ENCODE data around the gene FYN.
"Not testable (repeated sequence)": the region's sequence is repeated elsewhere in the genome, so short reads cannot be mapped to it uniquely, and the experiment has no call there.

The FYN gene

DNA sequence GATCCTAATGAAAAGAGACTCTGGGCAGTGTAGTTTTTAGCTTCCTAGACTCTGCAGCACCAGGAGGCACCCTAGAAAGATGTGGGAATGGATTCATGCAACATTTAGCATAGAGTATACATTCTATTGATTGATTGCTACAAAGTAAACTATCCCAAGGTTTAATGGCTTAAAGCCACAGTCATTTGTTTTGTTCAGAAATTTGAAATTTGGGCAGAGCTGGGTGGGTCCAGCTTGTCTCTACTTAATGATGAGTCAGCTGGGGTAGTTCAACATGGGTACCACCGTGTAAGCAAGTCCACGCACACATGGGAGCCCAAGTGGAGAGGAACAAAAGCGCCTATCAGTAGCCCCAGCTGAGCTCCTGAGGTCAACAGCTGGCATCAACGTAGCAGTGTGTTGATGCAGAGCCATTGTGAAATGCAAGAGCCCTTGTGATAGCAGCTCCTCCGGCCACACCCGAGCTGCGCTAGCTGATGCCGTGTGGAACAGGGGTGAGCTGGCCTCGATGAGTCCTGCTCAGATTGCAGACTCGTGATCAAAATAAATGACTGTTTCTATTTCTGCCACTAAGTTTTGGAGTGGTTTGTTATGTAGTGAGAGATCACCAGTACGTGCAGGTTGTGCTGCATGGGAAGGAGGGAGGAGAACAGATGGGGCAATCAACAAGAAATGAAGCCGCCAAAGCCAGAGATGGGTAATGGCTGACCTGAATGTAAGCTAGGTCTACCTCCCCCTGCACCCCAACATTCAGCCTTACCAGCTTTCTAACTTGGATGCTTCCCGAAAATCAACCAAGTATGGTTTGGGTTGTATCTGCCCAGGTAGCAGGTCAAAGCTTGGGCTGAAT lies 221.8 kb downstream of the FYN start:
- no peak for DNase-seq

DNA sequence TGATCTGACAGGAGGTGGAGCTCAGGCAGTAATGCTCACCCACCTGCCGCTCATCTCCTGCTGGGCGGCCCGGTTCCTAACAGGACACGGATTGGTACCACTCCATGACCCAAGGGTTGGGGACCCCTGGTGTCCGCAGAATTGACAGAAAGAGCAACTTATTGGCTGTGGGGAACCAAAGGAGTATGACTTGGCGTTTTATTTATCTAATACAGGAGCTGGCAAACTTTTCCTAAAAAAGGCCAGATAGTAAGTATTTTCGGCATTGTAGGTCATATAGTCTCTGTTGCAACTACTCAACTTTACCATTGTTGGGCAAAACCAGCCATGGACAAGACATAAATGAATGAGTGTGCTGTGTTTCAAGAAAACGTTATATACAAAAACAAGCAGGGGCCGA lies 223.2 kb downstream of the FYN start:
- DNase-seq: no peak

DNA sequence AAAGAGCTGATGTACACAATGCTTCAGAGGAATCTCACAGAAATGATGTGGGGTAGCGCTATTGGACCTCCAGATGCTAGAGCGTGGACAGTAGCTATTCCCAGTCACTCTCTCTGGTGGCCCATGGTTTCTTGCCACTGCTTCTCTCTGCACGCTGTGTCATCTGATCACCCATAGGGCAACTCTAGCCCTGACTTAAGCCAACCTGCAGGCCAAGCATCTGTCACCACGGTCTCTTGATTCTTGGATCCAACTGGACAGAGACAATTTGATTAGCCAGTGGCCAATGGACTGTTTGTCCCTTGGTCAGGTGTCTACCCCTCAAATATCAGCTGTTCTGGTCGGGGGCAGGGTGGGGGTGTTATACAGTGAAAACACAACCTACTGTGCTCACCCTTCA lies 225.2 kb downstream of the FYN start:
- DNase-seq: no peak

DNA sequence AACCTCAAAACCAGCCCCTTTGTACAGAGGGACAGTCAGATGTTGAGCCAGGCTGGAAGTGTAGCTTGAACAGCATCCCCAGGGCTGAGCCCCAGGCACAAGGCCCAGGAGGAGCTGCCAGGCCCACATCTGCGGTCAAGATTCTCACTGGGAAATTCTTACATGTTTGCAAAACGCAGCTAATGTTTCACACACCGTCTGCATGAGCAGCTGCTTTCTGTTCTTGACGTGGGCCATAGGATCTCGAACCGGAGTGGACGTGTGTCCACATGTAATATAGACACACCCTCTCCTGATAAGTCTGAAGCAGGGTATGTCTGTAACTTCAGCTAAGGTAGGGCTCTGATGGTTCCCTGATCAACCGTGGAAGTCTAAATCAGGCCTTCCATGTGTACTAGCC lies 226.3 kb downstream of the FYN start:
- no peak for DNase-seq

DNA sequence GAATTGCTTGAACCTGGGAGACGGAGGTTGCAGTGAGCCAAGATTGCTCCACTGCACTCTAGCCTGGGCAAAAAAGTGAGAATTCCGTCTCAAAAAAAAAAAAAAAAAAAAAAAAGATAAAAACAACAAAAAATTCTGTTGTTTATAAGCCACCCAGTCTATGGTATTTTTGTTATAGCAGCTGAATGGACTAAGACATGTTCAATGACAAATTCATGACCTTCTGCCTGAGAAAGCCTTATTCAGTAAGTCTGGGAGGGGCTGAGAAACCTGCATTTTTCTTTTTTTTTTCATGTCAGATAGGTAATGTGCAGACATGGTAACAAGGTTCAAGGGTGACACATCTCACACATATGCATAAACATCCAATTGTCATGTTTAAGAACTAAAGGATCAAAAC lies 227.2 kb downstream of the FYN start:
- DNase-seq: no peak

DNA sequence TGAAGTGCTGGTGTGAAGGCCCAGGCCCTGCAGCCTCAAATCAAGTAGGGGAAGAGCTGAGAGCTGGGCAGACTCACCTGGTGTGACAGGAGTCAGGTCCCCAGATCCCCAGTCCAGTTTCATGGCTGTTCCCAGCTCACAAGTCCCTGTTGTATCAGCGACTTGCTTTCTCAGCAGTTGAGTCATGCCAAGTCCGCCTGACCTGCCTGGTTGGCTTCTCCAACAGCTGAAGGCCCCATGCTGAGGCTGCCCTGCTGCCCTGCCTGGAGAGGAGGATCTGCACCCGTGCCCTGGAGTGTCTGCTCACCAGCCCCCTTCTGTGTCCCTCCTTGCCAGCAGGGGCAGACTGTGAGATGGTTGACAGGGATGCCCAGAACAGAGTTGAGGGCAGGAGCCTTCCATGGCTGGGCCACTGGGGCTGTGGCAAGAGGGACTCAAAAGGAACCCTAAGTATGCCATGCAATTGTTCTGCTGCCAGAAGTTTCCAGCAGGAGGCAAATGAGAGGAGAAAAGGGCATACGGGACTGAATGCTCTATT lies 228.3 kb downstream of the FYN start:
- no peak for DNase-seq

DNA sequence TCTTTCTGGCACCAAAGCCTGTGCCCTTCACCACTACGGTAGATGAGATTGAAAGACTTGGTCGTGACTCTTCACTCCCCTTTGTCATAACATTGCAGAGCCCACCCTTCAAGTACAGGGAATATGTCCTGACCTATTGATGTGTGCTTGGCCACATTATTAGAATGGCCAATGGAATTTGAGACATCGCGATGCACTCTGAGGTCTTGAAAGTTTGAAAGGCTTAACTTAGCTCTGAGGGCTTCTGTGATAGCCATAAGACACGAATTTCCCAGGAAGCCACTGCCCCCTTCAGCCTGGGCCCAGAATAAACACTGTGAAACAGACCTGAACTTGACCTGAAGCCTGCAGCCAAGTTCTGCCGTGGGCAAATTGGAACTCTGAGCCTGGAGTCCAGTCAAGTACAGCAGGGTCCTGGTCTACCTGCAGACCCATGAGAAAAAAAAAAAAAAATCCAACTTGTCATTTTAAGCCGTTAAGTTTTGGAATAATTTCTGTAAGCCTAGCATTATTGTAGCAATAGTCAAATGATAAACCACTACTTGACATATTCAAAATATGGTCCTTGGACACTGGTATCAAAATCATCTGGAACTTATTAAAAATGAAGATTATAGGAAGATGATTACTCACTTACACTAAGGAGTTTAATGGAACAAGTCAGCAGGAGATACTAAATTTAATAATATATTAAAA lies 230.6 kb downstream of the FYN start:
- DNase-seq: peak in 2 of 6 experiments; percentile 1 to 9

DNA sequence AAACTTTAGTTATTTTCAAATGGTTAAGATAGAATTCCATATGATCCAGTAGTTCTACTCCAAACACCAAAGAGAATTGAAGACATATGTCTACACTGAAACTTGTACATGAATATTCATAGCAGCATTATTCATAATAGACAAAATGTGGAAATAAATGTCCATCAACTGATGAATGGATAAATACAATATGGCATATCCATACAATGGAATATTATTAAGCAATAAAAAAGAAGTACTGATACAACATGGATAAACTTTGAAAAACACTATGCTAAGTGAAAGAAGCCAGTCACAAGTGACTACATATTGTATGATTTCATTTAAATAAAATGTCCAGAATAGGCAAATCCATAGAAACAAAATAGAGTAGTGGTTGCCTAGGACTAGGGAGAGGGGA lies 234.0 kb downstream of the FYN start:
- DNase-seq: no peak

DNA sequence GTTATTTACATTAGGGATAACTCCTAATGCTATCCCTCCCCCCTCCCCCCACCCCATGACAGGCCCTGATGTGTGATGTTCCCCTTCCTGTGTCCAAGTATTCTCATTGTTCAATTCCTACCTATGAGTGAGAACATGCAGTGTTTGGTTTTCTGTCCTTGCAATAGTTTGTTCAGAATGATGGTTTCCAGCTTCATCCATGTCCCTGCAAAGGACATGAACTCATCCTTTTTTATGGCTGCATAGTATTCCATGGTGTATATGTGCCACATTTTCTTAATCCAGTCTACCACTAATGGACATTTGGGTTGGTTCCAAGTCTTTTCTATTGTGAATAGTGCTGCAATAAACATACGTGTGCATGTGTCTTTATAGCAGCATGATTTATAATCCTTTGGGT lies 238.3 kb downstream of the FYN start:
- DNase-seq: not testable (repeated sequence)

DNA sequence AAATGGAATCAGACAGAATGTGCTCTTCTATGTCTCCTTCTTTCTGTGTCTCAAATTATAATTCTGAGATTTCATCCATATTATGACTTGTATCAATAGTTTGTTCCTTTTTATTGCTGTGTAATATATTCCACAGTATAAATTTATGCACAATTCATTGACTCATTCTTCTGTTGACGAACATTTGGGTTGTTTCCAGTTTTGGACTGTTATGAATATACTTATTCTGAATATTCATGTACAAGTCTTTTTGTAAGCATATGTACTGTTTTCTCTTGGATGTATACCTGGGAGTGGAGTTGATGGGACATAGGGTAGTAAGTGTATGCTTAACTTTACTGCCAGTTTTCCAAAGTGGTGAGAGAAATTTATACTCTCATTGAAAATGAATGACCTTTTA lies 239.4 kb downstream of the FYN start:
- no peak for DNase-seq

DNA sequence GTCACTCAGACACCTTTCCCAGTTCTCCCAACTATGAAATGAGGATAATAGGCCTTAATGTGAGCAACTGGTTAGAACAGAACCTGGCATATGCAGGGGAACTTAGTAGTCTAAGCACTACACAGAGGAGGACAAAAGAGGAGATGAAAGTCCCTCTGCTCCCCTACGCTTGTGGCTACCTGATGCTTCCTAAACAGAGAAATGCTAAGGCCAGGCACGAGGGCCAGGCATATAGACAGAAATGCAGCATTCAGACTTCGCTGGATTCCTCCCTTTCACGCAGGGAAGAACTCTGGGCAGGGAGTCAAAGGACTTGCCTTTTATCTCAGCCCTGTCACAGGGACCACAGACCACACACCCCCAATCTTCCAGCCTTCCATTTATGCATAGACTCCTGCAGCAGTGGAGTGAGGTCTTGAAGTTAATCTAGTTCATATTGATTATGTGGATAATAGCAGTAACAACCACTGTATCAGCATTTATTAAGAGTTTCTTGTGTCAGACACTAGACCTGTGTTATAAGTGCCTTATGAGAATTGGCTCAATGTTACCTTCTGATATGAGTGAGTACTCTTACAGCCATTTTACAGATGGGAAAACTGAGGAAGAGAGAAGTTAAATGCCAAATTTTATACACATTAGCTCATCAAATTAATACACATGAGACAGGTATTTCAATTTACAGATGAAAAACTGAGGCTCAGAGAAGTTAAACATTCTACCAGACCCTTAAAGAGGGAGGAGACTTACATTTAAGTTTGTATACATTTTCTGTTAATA lies 240.6 kb downstream of the FYN start:
- no peak for DNase-seq

DNA sequence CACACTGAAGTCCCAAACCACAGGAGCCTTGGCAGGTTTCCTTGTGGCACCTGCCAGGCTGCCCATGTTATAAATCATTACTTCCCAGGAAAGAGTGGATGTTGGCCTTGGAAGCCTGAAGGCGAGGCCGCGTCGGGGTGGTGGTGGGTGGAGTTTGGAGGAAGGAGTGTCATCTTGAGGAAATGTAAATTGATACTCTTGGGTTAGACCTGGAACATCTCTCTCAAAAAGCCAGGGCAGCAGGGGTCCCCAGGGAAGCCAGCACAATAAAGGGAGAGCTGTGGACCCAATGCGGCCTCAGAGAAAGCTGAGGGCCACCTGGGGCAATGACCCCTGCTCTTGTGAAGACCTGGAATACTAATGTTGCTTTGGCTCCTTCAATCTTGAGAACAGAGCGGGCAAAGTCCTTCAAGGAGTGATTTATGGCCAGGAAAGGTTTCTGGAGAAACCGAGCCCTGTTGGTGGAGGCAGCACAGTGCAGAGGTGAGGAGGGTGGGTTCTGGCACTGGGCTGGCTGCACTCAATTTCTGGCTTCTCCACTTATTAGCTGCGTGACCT lies 241.3 kb downstream of the FYN start:
- DNase-seq: no peak

DNA sequence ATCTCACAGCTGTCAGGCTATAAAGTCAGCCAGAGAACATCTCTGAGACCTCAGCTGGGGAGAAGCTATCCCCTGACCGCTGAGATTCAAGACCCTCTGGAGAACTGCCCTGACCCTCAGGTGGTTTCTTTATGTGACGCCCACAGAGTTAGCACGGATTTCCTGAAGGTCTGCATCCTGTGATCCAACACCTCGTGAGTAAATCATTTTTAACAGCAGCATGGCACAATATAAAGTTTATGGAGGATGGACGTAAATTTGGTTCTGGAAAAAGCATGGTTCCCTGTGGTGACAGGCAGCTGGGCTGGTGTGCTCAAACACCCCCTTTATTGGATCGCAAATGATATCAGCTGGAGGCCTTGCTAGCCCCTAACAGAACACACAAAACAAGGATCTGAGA lies 242.2 kb downstream of the FYN start:
- no peak for DNase-seq

DNA sequence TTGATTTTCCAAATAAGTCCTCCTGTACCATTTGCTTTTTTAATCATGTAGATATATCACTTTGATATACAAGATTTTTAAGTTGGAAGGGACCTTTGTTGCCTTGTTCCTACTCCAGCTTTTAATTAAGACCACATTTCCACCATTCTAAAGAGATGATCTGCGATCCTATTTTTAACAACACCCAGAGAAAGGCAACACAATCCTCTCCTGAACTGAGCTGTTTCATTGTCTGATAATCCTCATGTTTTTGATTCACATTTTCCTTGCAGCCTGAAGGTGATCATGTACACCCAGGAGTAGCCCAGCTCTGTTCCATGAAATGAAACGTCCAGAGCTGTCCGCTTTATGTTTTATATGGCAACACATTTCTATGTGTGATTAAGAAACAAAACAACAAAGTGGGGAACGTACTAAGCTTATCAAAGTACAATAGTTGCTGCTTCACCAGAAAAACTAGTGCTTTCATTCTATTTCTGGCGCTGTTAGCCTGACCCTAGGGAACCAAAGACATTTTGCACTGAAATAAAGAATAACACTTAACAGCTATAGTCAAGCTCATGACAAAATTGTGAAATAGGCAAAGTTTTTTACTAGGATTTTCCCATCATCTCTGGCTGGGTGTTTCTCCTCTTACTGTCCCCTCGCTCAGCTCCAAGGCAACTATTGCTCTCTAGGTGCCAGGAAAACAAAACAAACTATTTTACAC lies 245.0 kb downstream of the FYN start:
- DNase-seq: no peak

DNA sequence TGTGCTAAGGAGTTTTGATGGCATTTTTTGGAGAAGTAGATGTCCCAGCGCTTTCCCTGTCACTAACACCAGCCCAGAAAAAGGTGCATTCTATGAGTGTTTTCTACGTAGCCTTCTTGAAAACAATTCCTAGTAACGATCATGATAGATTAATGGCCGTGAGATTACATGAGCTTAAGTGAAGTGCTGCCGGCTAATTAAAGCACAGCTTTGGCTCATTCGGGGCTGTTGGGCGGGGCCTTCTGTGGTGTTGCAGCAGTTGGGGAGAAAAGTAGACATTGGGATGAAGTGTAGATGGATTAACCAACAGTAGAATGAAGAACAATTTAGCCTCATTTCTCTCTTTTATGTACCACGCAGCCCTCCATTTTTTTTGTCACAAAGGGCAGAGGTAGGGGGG lies 246.8 kb downstream of the FYN start:
- no peak for DNase-seq

DNA sequence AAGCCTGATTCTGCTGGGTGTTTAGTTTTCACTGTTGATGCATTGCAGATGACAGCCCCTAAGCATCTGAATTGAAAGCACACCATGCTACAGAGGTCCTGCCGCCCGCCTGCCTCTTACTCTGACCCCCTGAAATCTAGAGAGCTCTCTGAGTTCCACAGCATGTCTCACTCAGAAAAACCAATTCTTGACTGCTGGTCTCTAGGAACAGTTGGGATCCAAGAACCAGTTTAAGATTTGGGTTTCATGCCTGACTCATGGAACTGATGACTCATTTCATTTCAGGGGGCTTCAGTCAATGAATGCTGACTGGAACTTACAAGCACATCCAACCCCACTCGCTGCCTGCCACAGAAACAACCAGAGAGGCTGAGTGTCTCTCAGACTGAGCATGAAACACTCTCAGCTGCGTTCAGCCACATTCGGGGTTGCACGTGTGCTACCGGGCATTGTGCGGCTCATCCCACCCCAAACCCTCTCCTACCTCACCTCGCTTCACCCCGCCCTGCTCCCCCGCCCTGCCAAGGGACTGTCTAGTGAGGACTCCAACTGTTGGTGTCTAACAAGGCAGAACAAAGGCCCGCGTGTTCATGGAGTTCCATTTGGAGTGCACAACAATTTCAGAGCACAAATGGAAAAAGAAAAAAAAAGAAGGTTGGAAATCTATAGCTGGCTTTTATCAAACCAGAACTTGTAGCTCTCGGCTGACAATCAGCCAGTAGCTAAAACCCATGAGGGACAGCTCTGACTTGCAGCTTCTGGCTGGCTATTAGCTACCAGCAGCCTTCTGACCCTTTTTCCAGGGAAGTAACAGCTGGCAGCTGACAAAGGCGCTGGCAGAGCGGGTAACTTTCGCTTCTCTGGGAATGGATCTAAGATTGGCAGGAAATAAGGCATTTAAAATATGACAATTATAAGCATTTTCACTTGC lies 247.5 kb downstream of the FYN start:
- DNase-seq: no peak

DNA sequence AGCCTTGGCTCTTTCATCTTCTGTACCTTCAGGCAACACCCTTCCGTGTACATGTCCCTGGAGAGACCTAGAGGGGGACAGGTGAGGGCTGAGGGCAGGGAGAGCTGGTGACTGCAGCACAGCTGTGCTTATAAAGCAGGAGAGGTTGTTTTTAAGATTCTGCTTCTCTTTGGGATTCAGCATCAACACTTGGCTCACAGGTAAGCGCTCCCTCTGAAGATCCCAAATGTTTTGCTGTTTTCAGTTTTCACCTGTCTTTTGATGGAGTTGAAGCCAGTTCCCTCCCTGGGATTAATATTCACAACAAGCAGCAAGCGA lies 248.2 kb downstream of the FYN start:
- no peak for DNase-seq

DNA sequence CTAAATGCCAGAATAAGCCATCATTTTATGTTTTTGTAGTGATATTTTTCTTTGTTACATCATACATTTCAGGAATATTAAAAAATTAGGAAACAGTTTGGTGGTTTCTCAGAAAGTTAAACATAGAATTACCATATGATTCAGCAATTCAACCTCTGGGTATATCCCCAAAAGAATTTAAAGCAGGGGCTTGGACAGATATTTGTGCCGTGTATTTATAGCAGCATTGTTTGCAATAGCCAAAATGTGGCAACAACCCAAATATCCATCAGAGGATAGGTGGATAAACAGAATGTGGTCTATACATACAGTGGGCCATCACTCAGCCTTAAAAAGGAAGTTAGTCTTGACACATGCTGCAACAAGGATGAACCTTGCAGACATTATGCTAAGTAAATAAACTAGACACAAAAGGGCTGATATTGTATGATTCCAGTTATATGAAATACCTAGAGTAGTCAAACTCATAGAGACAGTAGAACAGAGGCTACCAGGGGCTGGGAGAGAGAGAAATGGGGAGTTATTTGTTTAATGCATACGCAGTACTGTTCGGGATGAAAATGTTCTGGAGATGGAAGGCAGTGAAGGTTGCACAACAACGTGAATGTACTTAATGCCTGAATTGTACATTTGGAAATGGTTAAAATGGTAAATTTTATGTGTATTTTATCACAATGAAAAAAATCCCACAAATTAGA lies 248.7 kb downstream of the FYN start:
- no peak for DNase-seq

DNA sequence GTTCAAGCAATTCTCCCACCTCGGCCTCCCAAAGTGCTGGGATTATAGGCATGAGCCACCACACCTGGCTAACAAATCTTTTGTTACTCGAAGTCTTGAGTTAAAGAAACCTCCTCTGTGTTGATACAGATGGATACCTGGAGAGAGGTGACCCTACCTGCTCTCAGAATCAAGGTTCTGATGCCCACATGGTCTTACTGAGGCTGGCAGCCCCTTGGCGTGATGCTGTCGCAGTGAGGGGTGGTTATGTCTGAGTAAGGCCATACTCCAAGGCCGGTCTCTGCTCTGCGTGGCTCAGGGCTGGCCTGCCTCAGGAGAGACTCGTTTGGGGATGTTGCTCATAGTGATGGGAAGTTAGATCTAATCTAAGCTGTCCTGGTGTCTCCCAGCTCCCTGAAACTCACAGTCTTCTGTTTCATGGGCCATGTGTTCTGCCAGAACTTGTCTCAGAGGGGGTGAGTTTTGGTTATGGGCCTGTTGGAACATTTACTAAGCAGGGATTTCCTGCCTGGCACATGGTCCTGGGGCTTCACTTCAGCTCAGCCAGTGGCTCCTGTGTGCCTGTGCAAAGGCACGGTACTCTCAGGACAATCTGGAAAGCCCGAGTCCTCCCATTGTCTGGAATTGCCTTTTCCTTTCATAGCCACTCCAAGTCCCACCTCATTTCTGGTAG lies 250.1 kb downstream of the FYN start:
- no peak for DNase-seq

DNA sequence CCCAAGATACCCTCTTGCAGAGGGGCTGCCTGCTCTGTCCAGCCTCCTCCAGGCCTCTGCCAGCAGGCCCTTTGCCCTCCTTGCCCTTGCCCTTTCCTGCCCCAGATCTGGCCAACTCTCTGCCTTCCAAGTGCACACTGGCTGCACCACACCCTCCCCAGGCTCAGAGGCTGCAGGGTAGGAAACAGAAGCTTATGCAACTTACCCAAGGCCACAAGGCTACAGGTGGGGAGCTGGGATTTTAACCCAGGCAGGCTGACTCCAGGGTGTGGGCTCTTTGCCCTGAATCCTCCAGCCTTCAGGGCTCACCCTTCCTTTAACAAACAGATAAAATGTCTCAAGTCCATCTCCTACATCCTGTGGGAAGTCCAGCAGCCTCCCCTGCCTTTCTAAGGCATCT lies 253.1 kb downstream of the FYN start:
- DNase-seq: no peak

Measured in stimulated activated naive CD4-positive, alpha-beta T cell (primary cell).